Activated naive CD4-positive, alpha-beta T cell treated with anti-CD3 and anti-CD28 coated beads, Interleukin-2, amount 10 ng/mL, durations not matched to agents 7 days and 5 days (primary cell): ENCODE measurements around the gene MYRF.

ENCODE experiments used
- CTCF ChIA-PET: fragments of 350-600 bp; sonication (Branson Sonifier 250); formaldehyde crosslinking; loops from one replicate; lab custom pipeline; 2021; ENCODE audit warnings: antibody characterized with exemption; lab: Charles Lee
- DNase-seq: peaks from one replicate; pipeline ENCODE4 v3.0.0-alpha.2; 2020
- H3K27ac Mint-ChIP-seq: one replicate; pipeline ENCODE4 v1.8.0; 2021; ENCODE audit warnings: mild to moderate bottlenecking, moderate library complexity, mixed read lengths
- H3K27me3 Mint-ChIP-seq: one replicate; pipeline ENCODE4 v1.8.0; 2021; ENCODE audit warnings: mild to moderate bottlenecking, mixed read lengths
- H3K36me3 Mint-ChIP-seq: one replicate; pipeline ENCODE4 v1.8.0; 2021; ENCODE audit warnings: mixed read lengths
- H3K4me1 Mint-ChIP-seq: one replicate; pipeline ENCODE4 v1.8.0; 2021; ENCODE audit warnings: mixed read lengths
- H3K4me3 Mint-ChIP-seq: one replicate; pipeline ENCODE4 v1.8.0; 2021; ENCODE audit warnings: mild to moderate bottlenecking, moderate library complexity, mixed read lengths
- H3K9me3 Mint-ChIP-seq: one replicate; pipeline ENCODE4 v1.8.0; 2021; ENCODE audit warnings: mixed read lengths

The MYRF gene

GRCh38 chr11:61774411-61774810 lies 22.0 kb downstream of the MYRF start:
- Mint-ChIP-seq H3K27me3 (peaks cover 34% of the 10 kb centered on the region), H3K36me3 (no peaks in the 10 kb centered on the region), H3K4me1 (peaks cover 44% of the 10 kb centered on the region), H3K27ac (no peak overlapping the region), H3K9me3 (no peaks in the 10 kb centered on the region), H3K4me3 (no peak overlapping the region)
- no peak for DNase-seq
- CTCF ChIA-PET = interaction anchor here (1.5 to 2.0 kb wide), 2 partner anchors 14 to 25 kb away, joined by 6 to 10 read pairs; no protein-coding TSS in a partner anchor

- H3K36me3 Mint-ChIP-seq = no peaks in the 10 kb centered on the region
- no peak for DNase-seq
- no peaks in the 10 kb centered on the region for H3K9me3 Mint-ChIP-seq
- H3K27me3 Mint-ChIP-seq = peaks cover 37% of the 10 kb centered on the region
- H3K27ac Mint-ChIP-seq = no peak overlapping the region
- peaks cover 44% of the 10 kb centered on the region for H3K4me1 Mint-ChIP-seq
- no peak overlapping the region for H3K4me3 Mint-ChIP-seq
- CTCF ChIA-PET = interaction anchor here (1.4 to 2.0 kb wide), 3 partner anchors 13 to 28 kb away, joined by 6 to 10 read pairs (median 8); no protein-coding TSS in a partner anchor
These were observed 22.7 kb downstream of the MYRF start for GRCh38 chr11:61775106-61775505.

- CTCF ChIA-PET = interaction anchor here (1.1 to 2.0 kb wide), 4 partner anchors 12 to 29 kb away, joined by 6 to 10 read pairs (median 8); no protein-coding TSS in a partner anchor
- Mint-ChIP-seq H3K9me3 (no peaks in the 10 kb centered on the region), H3K36me3 (no peaks in the 10 kb centered on the region), H3K4me1 (peaks cover 42% of the 10 kb centered on the region), H3K27ac (no peak overlapping the region), H3K4me3 (peak overlapping the region; percentile 43), H3K27me3 (peaks cover 37% of the 10 kb centered on the region)
- DNase-seq = no peak
These were observed 23.4 kb downstream of the MYRF start for GRCh38 chr11:61775606-61776554.

GRCh38 chr11:61776561-61777075 lies 24.2 kb downstream of the MYRF start:
- H3K27me3 Mint-ChIP-seq = peaks cover 37% of the 10 kb centered on the region
- DNase-seq = peak; percentile 81
- no peaks in the 10 kb centered on the region for H3K9me3 Mint-ChIP-seq
- peaks cover 35% of the 10 kb centered on the region for H3K4me1 Mint-ChIP-seq
- CTCF ChIA-PET = interaction anchor here (1.1 to 1.3 kb wide), 3 partner anchors 12 to 29 kb away, joined by 3 to 7 read pairs (median 5); no protein-coding TSS in a partner anchor
- no peak overlapping the region for H3K27ac Mint-ChIP-seq
- H3K4me3 Mint-ChIP-seq = peak overlapping the region; percentile 43
- no peaks in the 10 kb centered on the region for H3K36me3 Mint-ChIP-seq

- peak; percentile 79 for DNase-seq
- Mint-ChIP-seq H3K4me3 (peak overlapping the region; percentile 18), H3K27ac (no peak overlapping the region), H3K36me3 (no peaks in the 10 kb centered on the region), H3K27me3 (peaks cover 37% of the 10 kb centered on the region), H3K9me3 (no peaks in the 10 kb centered on the region), H3K4me1 (peaks cover 30% of the 10 kb centered on the region)
- CTCF ChIA-PET = interaction anchor here (1.1 to 1.3 kb wide), 4 partner anchors 11 to 30 kb away, joined by 3 to 7 read pairs (median 4); no protein-coding TSS in a partner anchor
These were observed 25.0 kb downstream of the MYRF start for GRCh38 chr11:61777234-61778090.

GRCh38 chr11:61778357-61778886 lies 26.0 kb downstream of the MYRF start:
- H3K27me3 Mint-ChIP-seq = peaks cover 37% of the 10 kb centered on the region
- no peak overlapping the region for H3K27ac Mint-ChIP-seq
- no peak for DNase-seq
- no peaks in the 10 kb centered on the region for H3K36me3 Mint-ChIP-seq
- peak overlapping the region; percentile 18 for H3K4me3 Mint-ChIP-seq
- no peaks in the 10 kb centered on the region for H3K9me3 Mint-ChIP-seq
- H3K4me1 Mint-ChIP-seq = peaks cover 22% of the 10 kb centered on the region
- CTCF ChIA-PET = interaction anchor here (1.2 to 1.5 kb wide), 2 partner anchors 11 to 31 kb away, joined by 3 to 5 read pairs; no protein-coding TSS in a partner anchor

GRCh38 chr11:61778920-61779650 lies 26.6 kb downstream of the MYRF start:
- CTCF ChIA-PET = interaction anchor here (0.8 to 1.5 kb wide), 6 partner anchors 9 to 329 kb away, joined by 3 to 5 read pairs (median 4); no protein-coding TSS in a partner anchor
- no peak for DNase-seq
- peaks cover 37% of the 10 kb centered on the region for H3K27me3 Mint-ChIP-seq
- no peaks in the 10 kb centered on the region for H3K9me3 Mint-ChIP-seq
- peaks cover 22% of the 10 kb centered on the region for H3K4me1 Mint-ChIP-seq
- no peak overlapping the region for H3K4me3 Mint-ChIP-seq
- H3K27ac Mint-ChIP-seq = no peak overlapping the region
- no peaks in the 10 kb centered on the region for H3K36me3 Mint-ChIP-seq

- Mint-ChIP-seq H3K27ac (no peak overlapping the region), H3K9me3 (no peaks in the 10 kb centered on the region), H3K4me1 (peaks cover 17% of the 10 kb centered on the region), H3K4me3 (no peak overlapping the region), H3K27me3 (peaks cover 37% of the 10 kb centered on the region), H3K36me3 (peaks cover 1% of the 10 kb centered on the region)
- CTCF ChIA-PET = interaction anchor here (0.8 to 1.9 kb wide), 7 partner anchors 8 to 328 kb away, joined by 3 to 7 read pairs (median 4); no protein-coding TSS in a partner anchor
- DNase-seq = no peak
These were observed 27.5 kb downstream of the MYRF start for GRCh38 chr11:61779666-61780525.

- Mint-ChIP-seq H3K4me3 (no peak overlapping the region), H3K27me3 (peaks cover 32% of the 10 kb centered on the region), H3K4me1 (peaks cover 17% of the 10 kb centered on the region), H3K36me3 (peaks cover 5% of the 10 kb centered on the region), H3K27ac (no peak overlapping the region), H3K9me3 (no peaks in the 10 kb centered on the region)
- no peak for DNase-seq
- CTCF ChIA-PET = interaction anchor here (1.0 to 1.9 kb wide), 3 partner anchors 32 to 327 kb away, joined by 3 to 7 read pairs (median 3); no protein-coding TSS in a partner anchor
These were observed 28.2 kb downstream of the MYRF start for GRCh38 chr11:61780581-61781162.

GRCh38 chr11:61781585-61781984 lies 29.1 kb downstream of the MYRF start:
- no peaks in the 10 kb centered on the region for H3K9me3 Mint-ChIP-seq
- no peak overlapping the region for H3K27ac Mint-ChIP-seq
- DNase-seq = no peak
- H3K27me3 Mint-ChIP-seq = peaks cover 27% of the 10 kb centered on the region
- H3K4me3 Mint-ChIP-seq = no peak overlapping the region
- H3K36me3 Mint-ChIP-seq = peaks cover 6% of the 10 kb centered on the region
- CTCF ChIA-PET = interaction anchor here (1.9 kb wide), 1 partner anchor 34 kb away, joined by 7 read pairs; no protein-coding TSS in a partner anchor
- peaks cover 13% of the 10 kb centered on the region for H3K4me1 Mint-ChIP-seq

GRCh38 chr11:61782299-61782698 lies 29.9 kb downstream of the MYRF start:
- CTCF ChIA-PET = interaction anchor here (1.0 to 1.1 kb wide), 2 partner anchors 15 to 35 kb away, joined by 4 to 5 read pairs; no protein-coding TSS in a partner anchor
- Mint-ChIP-seq H3K27me3 (peaks cover 22% of the 10 kb centered on the region), H3K4me3 (no peak overlapping the region), H3K9me3 (no peaks in the 10 kb centered on the region), H3K4me1 (peaks cover 6% of the 10 kb centered on the region), H3K36me3 (peaks cover 7% of the 10 kb centered on the region), H3K27ac (no peak overlapping the region)
- DNase-seq = no peak
